OCI-LY7 (cell line): ENCODE data around the gene TFAP2A. TPM values are rescaled to one million over a fixed set of nuclear protein-coding genes. Genes with fewer than 3 reads are reported as not detected.

Source experiments
- BruUV-seq: library from RNA; stranded (reverse); fragments of 400-500 nt; replicated peaks from 2 replicates; lab custom pipeline; 2021; lab: Mats Ljungman, UMichigan
- CTCF ChIA-PET: fragments of 300-600 bp; sonication (Branson Sonifier 250); formaldehyde crosslinking; loops from one replicate; lab custom pipeline; 2022; ENCODE audit warnings: antibody characterized with exemption; ENCODE audit not compliant: unreplicated experiment; lab: Charles Lee
- POLR2A ChIA-PET: fragments of 300-600 bp; sonication (Branson Sonifier 250); formaldehyde crosslinking; loops from one replicate; lab custom pipeline; 2022; ENCODE audit warnings: antibody characterized with exemption; lab: Charles Lee
- DNase-seq: peaks from one replicate; pipeline ENCODE4 v3.0.0-alpha.2; 2015; ENCODE audit warnings: low spot score
- H2AFZ ChIP-seq: fragments of 200-600 bp; sonication (generic), shearing (Covaris generic); 2 replicates; pipeline ENCODE4 v1.6.1; 2014; ENCODE audit warnings: mild to moderate bottlenecking, antibody characterized with exemption, low read length, moderate library complexity
- H3K27ac ChIP-seq: fragments of 200-600 bp; sonication (generic); 2 replicates; pipeline ENCODE4 v1.5.1; 2014; ENCODE audit warnings: mixed run types, low read depth, mild to moderate bottlenecking, moderate library complexity, low read length, inconsistent platforms; ENCODE audit not compliant: poor library complexity, severe bottlenecking
- H3K36me3 ChIP-seq: fragments of 200-600 bp; sonication (generic); 2 replicates; pipeline ENCODE4 v1.6.1; 2014; ENCODE audit warnings: mild to moderate bottlenecking, antibody characterized with exemption, low read length, moderate library complexity, mixed read lengths; ENCODE audit not compliant: insufficient read depth
- H3K4me1 ChIP-seq: fragments of 200-600 bp; sonication (generic); 2 replicates; pipeline ENCODE4 v1.5.1; 2014; ENCODE audit warnings: mild to moderate bottlenecking, low read length; ENCODE audit not compliant: insufficient read depth, poor library complexity, severe bottlenecking
- H3K4me2 ChIP-seq: fragments of 200-600 bp; sonication (generic); 2 replicates; pipeline ENCODE4 v1.6.1; 2014; ENCODE audit warnings: mild to moderate bottlenecking, low read length
- H3K4me3 ChIP-seq: fragments of 200-600 bp; sonication (generic); 2 replicates; pipeline ENCODE4 v1.5.1; 2014; ENCODE audit warnings: mild to moderate bottlenecking, low read depth, low read length; ENCODE audit not compliant: poor library complexity, severe bottlenecking
- H3K79me2 ChIP-seq: fragments of 200-600 bp; sonication (generic); 2 replicates; pipeline ENCODE4 v1.6.1; 2016; ENCODE audit warnings: low read depth, mild to moderate bottlenecking, low read length, moderate library complexity, mixed read lengths; ENCODE audit not compliant: insufficient read depth
- H3K9me2 ChIP-seq: fragments of 200-600 bp; sonication (generic); 2 replicates; pipeline ENCODE4 v1.6.1; 2016; ENCODE audit warnings: mild to moderate bottlenecking, low read length, mixed read lengths; ENCODE audit not compliant: insufficient read depth
- H3K9me3 ChIP-seq: fragments of 200-600 bp; sonication (generic); 2 replicates; pipeline ENCODE4 v1.6.1; 2014; ENCODE audit warnings: mild to moderate bottlenecking, mixed run types, low read length, mixed read lengths
- H4K20me1 ChIP-seq: fragments of 200-600 bp; sonication (generic); 2 replicates; pipeline ENCODE4 v1.6.1; 2014; ENCODE audit warnings: mild to moderate bottlenecking, antibody characterized with exemption, low read length, moderate library complexity, mixed read lengths; ENCODE audit not compliant: insufficient read depth
- EZH2phosphoT487 ChIP-seq: fragments of 200-600 bp; sonication (generic); IDR thresholded peaks from 2 replicates; pipeline ENCODE4 v1.6.1; 2018; ENCODE audit warnings: low read depth, borderline replicate concordance, mild to moderate bottlenecking, mixed run types, antibody characterized with exemption, low read length, moderate library complexity, mixed read lengths
- intact Hi-C: fragments of 100-400 bp; cut with micrococcal nuclease; formaldehyde crosslinking; loops from one replicate; pipeline ENCODE4 v1.10.0; 2022; ENCODE audit not compliant: unreplicated experiment
- total RNA-seq, 2 experiments: library from RNA; depleted of rRNA in 1 of 2; stranded (reverse); fragments of >200 nt in 1 of 2; shearing (Covaris generic) in 1 of 2; gene quantifications; 2 replicates each; pipeline ENCODE4 v1.2.3, GENCODE V29; 2014 to 2022
- TF ChIP-seq, protein P1 (sequence below): fragments of 200-600 bp; sonication (generic); conservative IDR thresholded peaks from 2 replicates; pipeline ENCODE4 v1.5.1; 2014; ENCODE audit warnings: mild to moderate bottlenecking, antibody characterized with exemption, low read length, moderate library complexity, mixed read lengths

Gene TFAP2A
- total RNA-seq, 2 experiments from 2014 or later: 2.0 to 3.3 TPM

DNA sequence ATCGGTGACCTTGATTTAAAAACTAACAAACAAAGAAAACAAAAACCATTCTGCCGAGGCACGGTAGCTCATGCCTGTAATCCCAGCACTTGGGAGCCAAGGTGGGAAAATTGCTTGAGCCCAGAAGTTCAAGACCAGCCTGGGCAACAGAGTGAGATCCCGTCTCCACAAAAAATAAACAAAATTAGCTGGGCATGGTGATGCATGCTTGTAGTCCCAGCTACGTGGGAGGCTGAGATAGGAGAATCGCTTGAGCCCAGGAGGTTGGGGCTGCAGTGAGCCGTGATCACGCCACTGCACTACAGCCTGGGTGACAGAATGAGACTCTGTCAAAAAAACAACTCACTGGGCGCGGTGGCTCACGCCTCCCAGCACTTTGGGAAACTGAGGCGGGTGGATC is 48.2 kb upstream of the TFAP2A start:
- intact Hi-C loops: no loop called here
- ChIA-PET POLR2A (no interaction called here), CTCF (no interaction called here)
- TF ChIP-seq EZH2phosphoT487: no peak
- no peak overlapping the region for H2AFZ ChIP-seq
- DNase-seq: no peak
- BruUV-seq: no TSS peak
- H3K27ac ChIP-seq: no peak overlapping the region
- H3K79me2 ChIP-seq: no peaks in the 10 kb centered on the region
- H3K9me2 ChIP-seq: no peaks in the 10 kb centered on the region
- peaks cover 9% of the 10 kb centered on the region for H3K4me1 ChIP-seq
- H3K36me3 ChIP-seq: no peaks in the 10 kb centered on the region
- H3K9me3 ChIP-seq: no peaks in the 10 kb centered on the region
- no peak overlapping the region for H3K4me3 ChIP-seq
- H3K4me2 ChIP-seq: no peak overlapping the region
- H4K20me1 ChIP-seq: no peaks in the 10 kb centered on the region

DNA sequence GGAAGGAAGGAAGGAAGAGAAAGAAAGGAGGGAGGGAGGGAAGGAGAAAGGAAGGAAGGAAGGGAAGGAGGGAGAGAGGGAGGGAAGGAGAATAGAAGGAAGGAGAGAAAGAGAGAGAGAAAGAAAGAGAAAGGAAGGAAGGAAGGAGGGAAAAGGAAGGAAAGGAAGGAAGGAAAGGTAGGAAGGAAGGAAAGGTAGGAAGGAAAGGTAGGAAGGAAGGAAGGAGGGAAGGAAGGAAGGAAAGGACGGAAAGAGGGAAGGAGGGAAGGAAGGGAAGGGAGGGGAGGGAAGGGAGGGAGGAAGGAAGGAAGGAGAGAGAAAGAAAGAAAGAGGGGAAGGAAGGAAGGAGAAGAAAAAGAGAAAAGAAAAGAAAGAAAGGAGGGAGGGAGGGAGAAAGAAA is 47.0 kb upstream of the TFAP2A start:
- intact Hi-C loops: no loop called here
- POLR2A ChIA-PET: no interaction called here
- H2AFZ ChIP-seq: no peak overlapping the region
- no peaks in the 10 kb centered on the region for H3K9me3 ChIP-seq
- TF ChIP-seq, protein P1, sequence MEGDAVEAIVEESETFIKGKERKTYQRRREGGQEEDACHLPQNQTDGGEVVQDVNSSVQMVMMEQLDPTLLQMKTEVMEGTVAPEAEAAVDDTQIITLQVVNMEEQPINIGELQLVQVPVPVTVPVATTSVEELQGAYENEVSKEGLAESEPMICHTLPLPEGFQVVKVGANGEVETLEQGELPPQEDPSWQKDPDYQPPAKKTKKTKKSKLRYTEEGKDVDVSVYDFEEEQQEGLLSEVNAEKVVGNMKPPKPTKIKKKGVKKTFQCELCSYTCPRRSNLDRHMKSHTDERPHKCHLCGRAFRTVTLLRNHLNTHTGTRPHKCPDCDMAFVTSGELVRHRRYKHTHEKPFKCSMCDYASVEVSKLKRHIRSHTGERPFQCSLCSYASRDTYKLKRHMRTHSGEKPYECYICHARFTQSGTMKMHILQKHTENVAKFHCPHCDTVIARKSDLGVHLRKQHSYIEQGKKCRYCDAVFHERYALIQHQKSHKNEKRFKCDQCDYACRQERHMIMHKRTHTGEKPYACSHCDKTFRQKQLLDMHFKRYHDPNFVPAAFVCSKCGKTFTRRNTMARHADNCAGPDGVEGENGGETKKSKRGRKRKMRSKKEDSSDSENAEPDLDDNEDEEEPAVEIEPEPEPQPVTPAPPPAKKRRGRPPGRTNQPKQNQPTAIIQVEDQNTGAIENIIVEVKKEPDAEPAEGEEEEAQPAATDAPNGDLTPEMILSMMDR: no peak
- no peak for TF ChIP-seq EZH2phosphoT487
- no peaks in the 10 kb centered on the region for H3K79me2 ChIP-seq
- DNase-seq: no peak
- H3K4me2 ChIP-seq: no peak overlapping the region
- no peak overlapping the region for H3K4me3 ChIP-seq
- H3K4me1 ChIP-seq: peaks cover 9% of the 10 kb centered on the region
- BruUV-seq: no TSS peak
- no peaks in the 10 kb centered on the region for H3K36me3 ChIP-seq
- H3K9me2 ChIP-seq: no peaks in the 10 kb centered on the region
- H4K20me1 ChIP-seq: no peaks in the 10 kb centered on the region
- no peak overlapping the region for H3K27ac ChIP-seq
- CTCF ChIA-PET: no interaction called here

GRCh38 chr6:10460096-10460495 is 45.2 kb upstream of the TFAP2A start:
- POLR2A ChIA-PET: no interaction called here
- no TSS peak for BruUV-seq
- H3K27ac ChIP-seq: no peak overlapping the region
- no peaks in the 10 kb centered on the region for H4K20me1 ChIP-seq
- no peaks in the 10 kb centered on the region for H3K79me2 ChIP-seq
- CTCF ChIA-PET: no interaction called here
- no peak overlapping the region for H2AFZ ChIP-seq
- H3K9me3 ChIP-seq: no peaks in the 10 kb centered on the region
- no peaks in the 10 kb centered on the region for H3K36me3 ChIP-seq
- H3K9me2 ChIP-seq: no peaks in the 10 kb centered on the region
- peaks cover 9% of the 10 kb centered on the region for H3K4me1 ChIP-seq
- H3K4me2 ChIP-seq: peak overlapping the region; percentile 28
- no peak for TF ChIP-seq EZH2phosphoT487
- TF ChIP-seq, protein P1: no peak
- intact Hi-C loops: loop anchor here (1.0 kb wide), 1 partner anchor 56 kb away; no protein-coding TSS in a partner anchor
- H3K4me3 ChIP-seq: no peak overlapping the region
- DNase-seq: peak; percentile 39
